ENCODE data around the gene THEMIS2.
A peak's percentile ranks its signal among the peaks of the same experiment; 100 is the strongest.
"Not testable (repeated sequence)": the region's sequence is repeated elsewhere in the genome, so short reads cannot be mapped to it uniquely, and the experiment has no call there.

THEMIS2 gene

GRCh38 chr1:27863538-27863915 lies 8.8 kb upstream of the THEMIS2 start:
- DNase-seq = no peak

- peak; percentile 46 for DNase-seq
Observed at GRCh38 chr1:27864264-27864895, 8.0 kb upstream of the THEMIS2 start.

GRCh38 chr1:27865821-27866220 lies 6.5 kb upstream of the THEMIS2 start:
- DNase-seq = no peak

GRCh38 chr1:27868556-27868931 lies 3.8 kb upstream of the THEMIS2 start:
- no peak for DNase-seq

GRCh38 chr1:27868932-27869718 lies 3.2 kb upstream of the THEMIS2 start:
- DNase-seq = peak; percentile 85

- no peak for DNase-seq
Observed at GRCh38 chr1:27869719-27870085, 2.6 kb upstream of the THEMIS2 start.

GRCh38 chr1:27871076-27871475 lies 1.3 kb upstream of the THEMIS2 start:
- DNase-seq = not testable (repeated sequence)

GRCh38 chr1:27872802-27873551 lies 633 bp downstream of the THEMIS2 start:
- no peak for DNase-seq

- DNase-seq = no peak
Observed at GRCh38 chr1:27873671-27874384, 1.5 kb downstream of the THEMIS2 start.

- no peak for DNase-seq
Observed at GRCh38 chr1:27876341-27877114, 4.2 kb downstream of the THEMIS2 start.

GRCh38 chr1:27877115-27877416 lies 4.7 kb downstream of the THEMIS2 start:
- no peak for DNase-seq

- no peak for DNase-seq
Observed at GRCh38 chr1:27878039-27878438, 5.7 kb downstream of the THEMIS2 start.

- no peak for DNase-seq
Observed at GRCh38 chr1:27878787-27879335, 6.5 kb downstream of the THEMIS2 start.

- no peak for DNase-seq
Observed at GRCh38 chr1:27879374-27880082, 7.2 kb downstream of the THEMIS2 start.

GRCh38 chr1:27882543-27882903 lies 10.2 kb downstream of the THEMIS2 start:
- no peak for DNase-seq

GRCh38 chr1:27883536-27883935 lies 11.2 kb downstream of the THEMIS2 start:
- no peak for DNase-seq

- DNase-seq = no peak
Observed at GRCh38 chr1:27884006-27884954, 11.9 kb downstream of the THEMIS2 start.

GRCh38 chr1:27885114-27885528 lies 12.8 kb downstream of the THEMIS2 start:
- DNase-seq = no peak

- no peak for DNase-seq
Observed at GRCh38 chr1:27885621-27886352, 13.4 kb downstream of the THEMIS2 start.

- DNase-seq = no peak
Observed at GRCh38 chr1:27886353-27886679, 14.0 kb downstream of the THEMIS2 start.
